Adipocyte (in vitro differentiated cells): ENCODE results near the gene SLC38A3.

ENCODE experiments used
- DNase-seq: peaks from one replicate; pipeline ENCODE4 v3.0.0-alpha.2; 2015; ENCODE audit warnings: low read depth
- H3K27me3 ChIP-seq: replicated peaks from 2 replicates; pipeline ENCODE4 v1.7.0; 2013; ENCODE audit warnings: mild to moderate bottlenecking, low read length, moderate library complexity; ENCODE audit not compliant: control insufficient read depth, insufficient read depth
- H3K36me3 ChIP-seq: 2 replicates; pipeline ENCODE4 v1.7.0; 2013; ENCODE audit warnings: low read length, mild to moderate bottlenecking, moderate library complexity; ENCODE audit not compliant: control insufficient read depth, insufficient read depth, severe bottlenecking
- H3K4me1 ChIP-seq: 2 replicates; pipeline ENCODE4 v1.7.0; 2013; ENCODE audit warnings: mild to moderate bottlenecking, low read length, moderate library complexity; ENCODE audit not compliant: control insufficient read depth, insufficient read depth
- H3K4me3 ChIP-seq: 2 replicates; pipeline ENCODE4 v1.7.0; 2013; ENCODE audit warnings: mild to moderate bottlenecking, low read length, moderate library complexity
- H3K9ac ChIP-seq: 2 replicates; pipeline ENCODE4 v1.7.0; 2013; ENCODE audit warnings: mild to moderate bottlenecking, low read length, moderate library complexity
- H3K9me3 ChIP-seq: 2 replicates; pipeline ENCODE4 v1.7.0; 2013; ENCODE audit warnings: mild to moderate bottlenecking, low read length, moderate library complexity; ENCODE audit not compliant: control insufficient read depth

Gene SLC38A3

DNA sequence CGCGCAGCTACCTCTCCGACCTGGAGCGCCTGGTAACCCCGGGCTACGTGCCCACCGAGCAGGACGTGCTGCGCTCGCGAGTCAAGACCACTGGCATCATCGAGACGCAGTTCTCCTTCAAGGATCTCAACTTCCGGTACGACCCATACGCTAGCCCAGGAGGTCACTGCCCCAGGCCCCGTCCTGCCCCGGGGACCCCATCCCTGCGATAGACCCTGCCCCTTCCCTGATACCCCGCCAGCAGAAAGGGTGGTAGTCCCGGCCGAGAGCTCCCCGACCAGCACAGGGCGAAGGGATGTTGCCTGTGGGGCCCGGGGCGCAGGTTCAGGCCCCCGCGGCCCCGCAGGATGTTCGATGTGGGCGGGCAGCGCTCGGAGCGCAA, 11.3 kb upstream of the SLC38A3 start:
- H3K4me1 ChIP-seq = peaks cover 2% of the 10 kb centered on the region
- no peak overlapping the region for H3K9ac ChIP-seq
- no peak for DNase-seq
- no peak overlapping the region for H3K4me3 ChIP-seq
- H3K36me3 ChIP-seq = no peaks in the 10 kb centered on the region
- H3K9me3 ChIP-seq = no peaks in the 10 kb centered on the region
- H3K27me3 ChIP-seq = peaks cover 56% of the 10 kb centered on the region

DNA sequence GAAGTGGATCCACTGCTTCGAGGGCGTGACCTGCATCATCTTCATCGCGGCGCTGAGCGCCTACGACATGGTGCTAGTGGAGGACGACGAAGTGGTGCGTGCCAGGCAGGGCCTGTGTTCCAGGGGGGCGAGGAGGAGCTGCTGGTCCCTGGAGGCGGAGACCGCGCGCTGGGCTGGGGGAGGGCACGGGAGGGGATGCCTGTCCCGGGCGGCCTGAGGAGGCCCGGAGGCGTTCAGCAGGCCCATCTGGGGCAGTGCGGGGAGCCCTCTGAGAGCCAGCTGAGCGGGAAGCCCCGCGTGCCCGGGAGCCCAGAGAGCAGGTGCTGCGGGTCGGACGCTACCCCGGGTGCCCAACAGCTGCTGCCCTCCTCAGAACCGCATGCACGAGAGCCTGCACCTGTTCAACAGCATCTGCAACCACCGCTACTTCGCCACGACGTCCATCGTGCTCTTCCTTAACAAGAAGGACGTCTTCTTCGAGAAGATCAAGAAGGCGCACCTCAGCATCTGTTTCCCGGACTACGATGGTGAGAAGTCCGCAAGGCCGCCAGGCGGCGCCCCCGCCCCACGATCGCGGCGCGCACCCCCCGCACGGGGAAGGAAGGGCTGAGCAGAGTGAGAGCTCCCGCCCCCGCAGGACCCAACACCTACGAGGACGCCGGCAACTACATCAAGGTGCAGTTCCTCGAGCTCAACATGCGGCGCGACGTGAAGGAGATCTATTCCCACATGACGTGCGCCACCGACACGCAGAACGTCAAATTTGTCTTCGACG, 10.8 kb upstream of the SLC38A3 start:
- peak; percentile 76 for DNase-seq
- H3K27me3 ChIP-seq = peaks cover 59% of the 10 kb centered on the region
- no peak overlapping the region for H3K9ac ChIP-seq
- H3K9me3 ChIP-seq = no peaks in the 10 kb centered on the region
- H3K4me3 ChIP-seq = no peak overlapping the region
- H3K36me3 ChIP-seq = no peaks in the 10 kb centered on the region
- H3K4me1 ChIP-seq = peaks cover 2% of the 10 kb centered on the region

DNA sequence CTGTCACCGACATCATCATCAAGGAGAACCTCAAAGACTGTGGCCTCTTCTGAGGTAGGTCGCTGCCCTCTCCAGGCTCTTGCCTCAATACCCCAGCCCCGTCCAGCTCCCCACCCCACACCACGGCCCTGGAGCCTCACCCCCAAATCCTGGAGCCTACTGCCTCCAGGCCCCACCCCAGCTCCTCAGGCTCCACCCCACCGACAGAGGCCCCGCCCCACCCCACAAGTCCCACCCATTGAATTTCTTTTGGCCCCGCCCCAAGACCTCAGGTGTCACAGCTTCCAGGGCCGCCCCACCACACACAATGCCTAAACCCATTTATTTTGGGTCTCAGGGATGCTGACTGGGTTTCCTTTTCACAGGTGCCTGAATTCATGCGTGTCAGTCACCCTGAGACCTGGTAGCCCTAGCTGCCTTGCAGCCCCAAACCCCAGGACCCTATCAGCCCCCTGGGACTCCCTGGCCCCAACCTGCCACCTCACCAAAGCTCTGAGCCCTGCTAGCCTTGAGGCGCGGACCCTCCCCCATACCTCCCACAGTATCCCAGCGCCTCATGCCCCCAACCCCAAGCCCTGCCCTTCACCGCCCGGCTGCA, 10.1 kb upstream of the SLC38A3 start:
- Histone ChIP-seq H3K27me3 (peaks cover 59% of the 10 kb centered on the region), H3K36me3 (no peaks in the 10 kb centered on the region), H3K4me1 (peaks cover 2% of the 10 kb centered on the region), H3K9ac (no peak overlapping the region), H3K9me3 (no peaks in the 10 kb centered on the region), H3K4me3 (no peak overlapping the region)
- DNase-seq = peak; percentile 16

DNA sequence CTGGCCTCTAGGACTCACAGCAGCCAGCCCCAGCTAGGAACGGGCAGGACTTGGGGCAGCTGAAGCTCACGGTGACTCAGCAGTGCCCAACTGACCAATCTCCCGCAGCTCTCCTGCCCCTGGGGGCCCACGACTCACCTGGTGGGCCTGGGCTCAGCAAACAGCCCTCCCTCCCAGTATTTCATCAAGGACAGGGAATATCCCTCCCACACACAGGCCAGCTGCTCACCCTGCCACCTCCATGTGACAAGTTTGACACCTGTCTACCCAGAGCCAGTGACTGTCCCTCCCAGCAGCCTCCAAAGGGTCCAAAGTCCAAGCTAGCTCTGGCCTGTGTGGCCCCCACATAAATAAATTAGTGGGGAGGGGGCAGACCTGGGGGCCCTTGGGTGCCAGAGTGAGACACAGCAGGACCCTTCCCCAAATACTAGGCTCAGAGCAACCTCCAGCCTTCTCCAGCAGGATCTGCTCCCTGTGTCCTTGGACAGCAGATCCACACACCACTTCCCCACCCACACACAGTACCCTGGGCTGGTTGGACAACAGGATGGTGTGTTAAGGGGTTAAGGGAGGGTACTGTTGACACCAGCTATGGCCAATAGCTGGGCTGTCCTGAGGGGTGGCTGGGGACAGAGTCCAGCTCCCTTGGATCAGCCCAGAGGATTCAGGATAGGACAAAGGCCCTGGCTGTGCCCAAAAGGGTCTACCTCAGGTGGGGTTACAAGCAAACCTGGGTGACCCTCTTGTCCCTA, 9.4 kb upstream of the SLC38A3 start:
- H3K36me3 ChIP-seq = no peaks in the 10 kb centered on the region
- H3K9ac ChIP-seq = no peak overlapping the region
- DNase-seq = no peak
- H3K4me3 ChIP-seq = no peak overlapping the region
- H3K4me1 ChIP-seq = peaks cover 2% of the 10 kb centered on the region
- no peaks in the 10 kb centered on the region for H3K9me3 ChIP-seq
- peaks cover 60% of the 10 kb centered on the region for H3K27me3 ChIP-seq

DNA sequence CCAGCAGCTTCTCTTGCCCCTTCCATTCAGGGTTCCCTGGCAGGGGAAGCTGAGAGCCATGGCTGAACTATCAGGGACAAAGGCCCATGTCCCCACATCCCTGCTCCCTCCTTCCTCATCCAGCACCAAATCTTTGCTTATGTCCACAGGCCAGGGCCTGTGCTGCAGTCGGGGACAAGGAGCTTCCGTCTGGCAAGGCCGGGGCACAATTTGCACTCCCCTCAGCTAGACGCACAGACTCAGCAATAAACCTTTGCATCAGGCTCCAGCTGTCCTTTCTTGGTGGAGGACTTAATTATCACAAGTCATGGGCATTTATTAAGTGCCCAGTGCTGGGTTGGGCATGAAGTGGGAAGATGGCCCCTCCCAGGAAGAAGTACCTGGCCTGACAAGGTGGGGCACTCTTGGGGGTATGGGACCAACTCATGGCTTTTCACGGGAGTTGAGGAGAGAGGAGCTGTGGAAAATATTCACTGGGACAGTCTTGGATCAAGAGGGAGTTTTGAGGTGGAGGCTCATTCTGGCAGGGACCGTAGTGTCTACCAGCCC, 8.7 kb upstream of the SLC38A3 start:
- H3K9ac ChIP-seq = no peak overlapping the region
- H3K36me3 ChIP-seq = no peaks in the 10 kb centered on the region
- H3K4me3 ChIP-seq = no peak overlapping the region
- DNase-seq = no peak
- H3K27me3 ChIP-seq = peaks cover 65% of the 10 kb centered on the region
- peaks cover 2% of the 10 kb centered on the region for H3K4me1 ChIP-seq
- no peaks in the 10 kb centered on the region for H3K9me3 ChIP-seq

DNA sequence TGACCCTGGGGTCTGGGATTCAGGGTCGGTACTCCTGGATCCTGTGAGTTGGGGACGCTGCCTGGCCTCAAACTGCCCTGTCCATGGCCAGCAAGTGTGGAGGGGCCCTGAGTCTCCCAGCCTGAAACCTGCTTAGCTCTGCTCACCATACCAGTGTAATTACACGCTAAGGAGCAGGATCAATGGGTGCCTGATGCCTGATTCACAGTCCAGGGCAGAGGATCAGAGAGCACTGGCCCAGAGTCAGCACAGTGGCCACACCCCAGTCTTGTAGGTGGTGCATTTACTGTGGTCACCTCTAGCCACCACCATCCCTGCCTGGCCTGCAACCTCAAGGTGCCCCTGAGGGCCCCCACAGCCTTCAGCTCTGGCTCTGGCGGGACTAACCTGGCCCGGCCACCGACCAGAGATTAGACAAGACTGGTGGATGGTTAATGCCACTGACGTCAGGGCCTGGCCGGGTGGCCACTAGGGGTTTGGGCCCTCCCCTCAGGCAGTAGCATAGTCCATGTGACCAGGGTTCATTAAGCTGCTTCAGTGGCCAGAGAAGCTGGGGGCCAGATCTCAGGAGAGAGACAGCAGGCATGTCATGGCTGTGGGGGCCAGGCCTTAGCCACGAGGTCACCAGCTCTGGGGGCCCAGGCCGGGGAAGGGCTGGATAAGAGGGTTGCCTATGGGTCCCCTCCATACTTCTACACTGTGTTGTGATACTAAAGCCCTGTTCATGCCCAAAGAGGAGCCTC, 3.3 kb upstream of the SLC38A3 start:
- no peaks in the 10 kb centered on the region for H3K4me1 ChIP-seq
- no peaks in the 10 kb centered on the region for H3K36me3 ChIP-seq
- peaks cover 62% of the 10 kb centered on the region for H3K27me3 ChIP-seq
- no peaks in the 10 kb centered on the region for H3K9me3 ChIP-seq
- DNase-seq = no peak
- no peak overlapping the region for H3K9ac ChIP-seq
- H3K4me3 ChIP-seq = no peak overlapping the region

DNA sequence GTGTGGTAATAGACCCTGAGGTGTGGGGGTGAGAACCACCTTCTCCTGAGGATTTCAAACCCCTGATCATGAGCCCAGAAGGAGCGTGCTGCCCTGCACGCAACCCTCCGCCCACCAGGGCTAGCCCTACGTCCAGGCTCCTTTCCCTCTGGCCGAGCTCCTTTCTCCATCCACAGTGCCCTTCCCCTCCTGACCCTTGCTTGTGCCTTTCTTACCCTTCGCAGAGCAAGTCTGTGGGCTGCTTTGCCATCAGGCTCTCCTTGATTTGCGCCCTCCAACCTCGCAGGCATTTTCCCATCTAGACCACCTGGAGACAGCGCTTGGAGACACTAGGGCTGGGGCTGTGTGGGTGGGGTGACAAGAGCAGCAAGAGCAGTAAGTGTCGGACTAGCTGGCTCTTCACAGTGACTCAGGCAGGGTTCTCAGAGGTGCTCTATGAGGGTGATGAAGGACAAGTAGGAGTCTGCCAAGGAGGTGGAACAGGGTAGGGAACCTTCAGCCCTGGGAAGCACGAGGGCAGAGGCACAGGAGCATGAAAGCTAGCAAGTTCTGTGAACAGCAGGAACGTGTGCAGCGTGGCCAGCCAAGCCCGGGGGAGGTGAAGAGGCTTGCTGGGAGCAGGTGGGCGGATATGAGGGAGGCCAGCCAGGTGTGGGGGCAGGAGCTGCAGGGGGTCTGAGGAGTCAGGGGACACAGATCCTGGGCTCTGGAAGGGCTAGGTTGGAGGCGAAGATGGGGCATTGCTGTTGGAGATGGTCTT, 2.5 kb upstream of the SLC38A3 start:
- no peak overlapping the region for H3K9ac ChIP-seq
- H3K4me3 ChIP-seq = no peak overlapping the region
- H3K36me3 ChIP-seq = no peaks in the 10 kb centered on the region
- H3K9me3 ChIP-seq = no peaks in the 10 kb centered on the region
- H3K27me3 ChIP-seq = peaks cover 57% of the 10 kb centered on the region
- H3K4me1 ChIP-seq = no peaks in the 10 kb centered on the region
- DNase-seq = no peak

DNA sequence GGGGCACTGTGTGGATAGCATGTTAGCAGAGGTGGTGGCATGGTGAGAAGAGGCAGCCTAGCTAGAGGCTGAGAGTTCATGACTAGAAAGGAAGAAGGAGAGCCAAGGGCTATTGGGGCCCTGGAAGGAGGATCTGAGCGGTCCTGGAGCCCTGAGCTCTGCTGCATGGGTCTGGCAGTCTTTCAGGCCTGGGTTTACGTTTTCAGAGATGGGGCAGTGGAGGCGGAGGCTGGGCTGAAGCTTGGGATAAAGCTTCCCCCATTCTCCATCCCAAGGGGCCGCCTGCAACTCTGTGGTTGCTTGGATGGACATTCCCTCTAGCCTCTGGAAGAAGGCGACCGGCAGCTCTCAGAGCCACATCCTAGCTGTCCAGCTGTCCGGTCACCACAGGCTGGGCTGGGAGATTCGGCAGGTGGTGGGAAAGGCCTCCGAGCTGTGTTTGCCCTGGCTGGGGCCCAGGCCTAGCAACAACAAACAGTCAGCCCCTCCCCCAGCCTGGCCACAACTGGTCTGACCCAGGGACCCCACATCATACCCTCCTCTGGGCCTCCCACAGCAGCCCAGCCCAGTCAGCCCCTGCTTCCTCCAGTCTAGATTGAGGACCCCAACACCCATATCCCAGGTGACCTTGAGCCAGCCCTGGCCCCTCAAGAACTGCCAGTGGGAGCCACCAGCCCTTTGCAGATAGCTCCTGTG, 1.8 kb upstream of the SLC38A3 start:
- Histone ChIP-seq H3K27me3 (peaks cover 57% of the 10 kb centered on the region), H3K4me3 (no peak overlapping the region), H3K36me3 (no peaks in the 10 kb centered on the region), H3K9me3 (no peaks in the 10 kb centered on the region), H3K4me1 (no peaks in the 10 kb centered on the region), H3K9ac (no peak overlapping the region)
- DNase-seq = no peak

DNA sequence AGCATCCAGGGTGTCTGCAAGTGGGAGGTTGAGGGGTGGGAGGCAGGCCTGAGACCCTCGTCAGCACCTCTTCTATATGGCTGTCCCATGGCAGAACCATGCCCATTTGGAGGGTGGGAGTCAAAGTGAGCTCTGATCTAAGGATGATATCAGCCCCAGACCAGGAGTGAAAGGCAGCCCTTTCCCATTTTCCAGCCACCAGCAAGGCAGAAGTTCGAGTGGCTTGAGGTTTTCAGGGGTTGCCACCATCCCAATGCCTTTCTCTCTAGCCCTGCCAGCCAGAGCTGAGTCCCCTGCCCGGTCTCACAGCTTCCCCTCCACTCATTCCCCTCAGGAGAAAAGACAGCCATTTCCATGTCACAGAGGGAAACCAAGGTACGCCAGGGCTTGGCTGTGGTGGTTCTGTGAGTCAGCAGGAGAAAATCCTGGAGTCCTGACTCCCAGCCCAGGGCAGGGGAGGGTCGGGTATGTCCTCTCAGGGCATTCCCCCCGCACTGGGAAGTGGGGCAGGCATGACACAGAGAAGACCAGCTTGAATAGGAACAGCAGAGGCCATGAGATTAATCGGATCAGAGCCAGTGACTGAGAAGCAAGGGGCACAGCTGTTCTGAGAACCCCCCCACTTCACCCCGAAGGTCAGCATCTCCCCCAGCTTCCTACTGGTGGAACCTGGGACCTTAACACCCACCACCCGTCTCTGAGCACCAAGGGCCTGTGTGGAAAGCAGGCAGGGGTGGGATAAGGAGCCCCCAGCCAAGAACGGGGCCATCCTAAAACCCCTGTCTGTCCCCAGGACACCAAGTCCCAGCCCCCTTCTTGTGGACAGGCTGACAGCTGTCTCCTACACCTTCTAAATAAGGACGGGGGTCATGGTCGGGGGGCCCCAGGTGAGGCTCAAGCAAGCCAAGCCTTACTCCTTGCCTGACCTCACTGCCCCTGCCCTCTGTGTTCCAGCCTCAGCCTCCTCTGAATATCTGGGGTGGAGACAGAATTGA, 965 bp upstream of the SLC38A3 start:
- Histone ChIP-seq H3K9ac (no peak overlapping the region), H3K36me3 (no peaks in the 10 kb centered on the region), H3K27me3 (peaks cover 56% of the 10 kb centered on the region), H3K9me3 (no peaks in the 10 kb centered on the region), H3K4me1 (no peaks in the 10 kb centered on the region), H3K4me3 (no peak overlapping the region)
- DNase-seq = no peak
